Astrocyte of the spinal cord (primary cell): ENCODE data around the gene LYSMD2.

ENCODE experiments used
- DNase-seq: peaks from one replicate; pipeline ENCODE4 v3.0.0; 2011; ENCODE audit warnings: low read depth, low spot score
- H3K4me3 ChIP-seq: 2 replicates; pipeline ENCODE4 v1.5.1; 2011; ENCODE audit warnings: low read depth, mild to moderate bottlenecking, low read length, moderate library complexity
- CTCF ChIP-seq: IDR thresholded peaks from 2 replicates; pipeline ENCODE4 v1.5.1; 2012; ENCODE audit warnings: low read depth, mild to moderate bottlenecking, low read length, inconsistent platforms
- in situ Hi-C: cut with HindIII; loops from 2 replicates; pipeline ENCODE4 v1.10.0; 2017; ENCODE audit warnings: low sequenced_read_pairs

LYSMD2 gene

GRCh38 chr15:51731549-51732267 is 5.7 kb downstream of the LYSMD2 start:
- H3K4me3 ChIP-seq, result no peak overlapping the region
- peak; percentile 45 for DNase-seq
- in situ Hi-C loops, result no loop called here
- no peak for TF ChIP-seq CTCF

- TF ChIP-seq CTCF, result peak; percentile 41
- in situ Hi-C loops, result no loop called here
- no peak for DNase-seq
- no peak overlapping the region for H3K4me3 ChIP-seq
Observed at GRCh38 chr15:51727141-51727897, 10.1 kb downstream of the LYSMD2 start.

GRCh38 chr15:51726302-51727073 is 11.0 kb downstream of the LYSMD2 start:
- H3K4me3 ChIP-seq, result no peak overlapping the region
- in situ Hi-C loops, result no loop called here
- TF ChIP-seq CTCF, result no peak
- peak; percentile 73 for DNase-seq

- no peak overlapping the region for H3K4me3 ChIP-seq
- in situ Hi-C loops, result no loop called here
- no peak for DNase-seq
- TF ChIP-seq CTCF, result no peak
Observed at GRCh38 chr15:51724673-51725072, 12.8 kb downstream of the LYSMD2 start.

GRCh38 chr15:51724199-51724598 is 13.3 kb downstream of the LYSMD2 start:
- TF ChIP-seq CTCF, result no peak
- in situ Hi-C loops, result no loop called here
- no peak for DNase-seq
- H3K4me3 ChIP-seq, result no peak overlapping the region

- no peak for TF ChIP-seq CTCF
- in situ Hi-C loops, result no loop called here
- DNase-seq, result no peak
- H3K4me3 ChIP-seq, result no peak overlapping the region
Observed at GRCh38 chr15:51721199-51721960, 16.1 kb downstream of the LYSMD2 start.
